ENCODE data around the gene TRMT61A. TPM values are rescaled to one million over a fixed set of nuclear protein-coding genes. Genes with fewer than 3 reads are reported as not detected.

TRMT61A gene
- total and polyA plus RNA-seq, 10 of the 15 experiments (the other 5 are each of a cell fraction or from before 2014, with no cell fraction given), result 0.11 to 21.9 (median 11.4) TPM

DNA sequence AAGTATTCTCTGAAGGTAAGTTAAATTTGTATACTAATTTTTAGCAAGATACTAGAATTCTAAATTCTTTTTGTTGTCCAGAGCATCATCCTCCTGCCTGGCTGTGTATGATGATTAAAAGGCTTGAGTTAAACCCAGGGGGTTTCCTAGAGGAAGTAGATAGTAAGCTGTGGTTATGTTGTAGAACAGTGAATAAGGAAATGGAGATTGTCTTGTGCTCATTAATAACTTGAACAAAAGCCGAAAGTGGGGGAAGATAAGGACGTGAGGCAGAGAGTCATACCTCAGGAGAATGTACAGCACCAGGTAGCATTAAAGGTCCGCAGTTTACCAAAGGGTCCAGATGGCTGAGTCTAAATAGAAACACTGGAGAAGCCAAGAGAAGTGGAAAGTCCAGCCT, 48.4 kb upstream of the TRMT61A start:
- Histone ChIP-seq H3K9ac (ENCODE audit: control insufficient read depth, insufficient read depth, low read length) (no peak overlapping the region), H3K27me3 (replicated peaks in 1 of 2; ENCODE audit: control insufficient read depth in 2 of 2, insufficient read depth in 2 of 2, low read length in 1 of 2) (no peaks in the 10 kb centered on the region), H3K79me2 (ENCODE audit: control insufficient read depth, insufficient read depth, low read length) (no peaks in the 10 kb centered on the region), H3K36me3 (ENCODE audit: control insufficient read depth in 2 of 2, insufficient read depth in 2 of 2, low read length in 1 of 2) (peaks cover 2 to 16% of the 10 kb centered on the region in 2 experiments), H2AFZ (ENCODE audit: control insufficient read depth, low read depth, low read length) (no peak overlapping the region), H3K27ac (ENCODE audit: control insufficient read depth, insufficient read depth) (peak overlapping the region; percentile 57), H3K9me3 (replicated peaks; ENCODE audit: control insufficient read depth, insufficient read depth, low read length) (no peaks in the 10 kb centered on the region), H3K4me2 (ENCODE audit: control insufficient read depth, insufficient read depth) (0 out of 2 replicates have a peak overlapping the region, but pooled peaks have one; percentile 27), H3K4me3 (no peak overlapping the region), H3K4me1 (ENCODE audit: control insufficient read depth, insufficient read depth, low read length) (peaks cover 9% of the 10 kb centered on the region), H4K20me1 (ENCODE audit: control insufficient read depth, insufficient read depth) (no peaks in the 10 kb centered on the region)
- ChIA-PET POLR2A (no interaction called here), SMC1A (ENCODE audit: uncharacterized antibody, unreplicated experiment) (interaction anchor here (1.0 kb wide), 1 partner anchor 88 kb away, joined by 7 read pairs; no protein-coding TSS in a partner anchor), CTCF (interaction anchor here (1.3 to 1.5 kb wide), 2 partner anchors 20 to 38 kb away, joined by 4 read pairs; no protein-coding TSS in a partner anchor), RAD21 (ENCODE audit: unreplicated experiment) (no interaction called here)
- DNase-seq (ENCODE audit: low read depth, low spot score) (peak; percentile 55), ATAC-seq (peak; percentile 98), FAIRE-seq (peak; percentile 81)
- in situ Hi-C loops (cut with MboI) (no loop called here), intact Hi-C loops (cut with micrococcal nuclease; ENCODE audit: unreplicated experiment) (no loop called here)
- WGBS (ENCODE audit: insufficient coverage, insufficient replicate concordance, low lambda C conversion rate, missing lambda C conversion rate), result 0% methylated on average over 3 of the region's 3 CpGs
- BruUV-seq (replicated peaks), result no TSS peak
- TF ChIP-seq IKZF1 (conservative IDR thresholded peaks at IDR 0.05) (0 out of 2 replicates have a peak, but pooled peaks have one; percentile 31), POLR2AphosphoS5 (IDR thresholded peaks at IDR 0.05; ENCODE audit: low read length) (no peak), RB1 (IDR thresholded peaks at IDR 0.05; ENCODE audit: borderline replicate concordance) (no peak), TARDBP (IDR thresholded peaks at IDR 0.05; ENCODE audit: borderline replicate concordance) (no peak), EGR1 (IDR thresholded peaks at IDR 0.05; ENCODE audit: borderline replicate concordance in 1 of 2, low read depth in 2 of 2, low read length in 2 of 2) (no peak), RBBP5 (conservative IDR thresholded peaks at IDR 0.05) (no peak), SP1 (IDR thresholded peaks at IDR 0.05; ENCODE audit: low read depth, low read length) (no peak), MTA2 (IDR thresholded peaks at IDR 0.05; ENCODE audit: low read depth) (peak; percentile 91), NR2C2 (IDR thresholded peaks at IDR 0.05; ENCODE audit: borderline replicate concordance, control insufficient read depth, insufficient read length, low read depth) (no peak), RCOR1 (conservative IDR thresholded peaks at IDR 0.05; ENCODE audit: low read depth, low read length) (no peak), BHLHE40 (IDR thresholded peaks at IDR 0.05; ENCODE audit: borderline replicate concordance in 1 of 2, low read depth in 2 of 2, low read length in 1 of 2) (no peak), SPI1 (IDR thresholded peaks at IDR 0.05; ENCODE audit: borderline replicate concordance, insufficient read depth, low read depth, low read length) (peak; percentile 83), BCL11A (IDR thresholded peaks at IDR 0.05; ENCODE audit: low read depth, low read length) (peak; percentile 72; the same call in 1 of the 2 replicates), GABPA (IDR thresholded peaks at IDR 0.05; ENCODE audit: low read depth) (no peak), CBX5 (IDR thresholded peaks at IDR 0.05; ENCODE audit: low read depth) (no peak), ESRRA (IDR thresholded peaks at IDR 0.05; ENCODE audit: low read length) (no peak), HDAC2 (IDR thresholded peaks at IDR 0.05) (no peak), GATAD2B (conservative IDR thresholded peaks at IDR 0.05; ENCODE audit: low read depth) (no peak)
- TF ChIP-seq, protein P1, sequence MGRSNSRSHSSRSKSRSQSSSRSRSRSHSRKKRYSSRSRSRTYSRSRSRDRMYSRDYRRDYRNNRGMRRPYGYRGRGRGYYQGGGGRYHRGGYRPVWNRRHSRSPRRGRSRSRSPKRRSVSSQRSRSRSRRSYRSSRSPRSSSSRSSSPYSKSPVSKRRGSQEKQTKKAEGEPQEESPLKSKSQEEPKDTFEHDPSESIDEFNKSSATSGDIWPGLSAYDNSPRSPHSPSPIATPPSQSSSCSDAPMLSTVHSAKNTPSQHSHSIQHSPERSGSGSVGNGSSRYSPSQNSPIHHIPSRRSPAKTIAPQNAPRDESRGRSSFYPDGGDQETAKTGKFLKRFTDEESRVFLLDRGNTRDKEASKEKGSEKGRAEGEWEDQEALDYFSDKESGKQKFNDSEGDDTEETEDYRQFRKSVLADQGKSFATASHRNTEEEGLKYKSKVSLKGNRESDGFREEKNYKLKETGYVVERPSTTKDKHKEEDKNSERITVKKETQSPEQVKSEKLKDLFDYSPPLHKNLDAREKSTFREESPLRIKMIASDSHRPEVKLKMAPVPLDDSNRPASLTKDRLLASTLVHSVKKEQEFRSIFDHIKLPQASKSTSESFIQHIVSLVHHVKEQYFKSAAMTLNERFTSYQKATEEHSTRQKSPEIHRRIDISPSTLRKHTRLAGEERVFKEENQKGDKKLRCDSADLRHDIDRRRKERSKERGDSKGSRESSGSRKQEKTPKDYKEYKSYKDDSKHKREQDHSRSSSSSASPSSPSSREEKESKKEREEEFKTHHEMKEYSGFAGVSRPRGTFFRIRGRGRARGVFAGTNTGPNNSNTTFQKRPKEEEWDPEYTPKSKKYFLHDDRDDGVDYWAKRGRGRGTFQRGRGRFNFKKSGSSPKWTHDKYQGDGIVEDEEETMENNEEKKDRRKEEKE (IDR thresholded peaks at IDR 0.05), result no peak
- TF ChIP-seq, protein P2, sequence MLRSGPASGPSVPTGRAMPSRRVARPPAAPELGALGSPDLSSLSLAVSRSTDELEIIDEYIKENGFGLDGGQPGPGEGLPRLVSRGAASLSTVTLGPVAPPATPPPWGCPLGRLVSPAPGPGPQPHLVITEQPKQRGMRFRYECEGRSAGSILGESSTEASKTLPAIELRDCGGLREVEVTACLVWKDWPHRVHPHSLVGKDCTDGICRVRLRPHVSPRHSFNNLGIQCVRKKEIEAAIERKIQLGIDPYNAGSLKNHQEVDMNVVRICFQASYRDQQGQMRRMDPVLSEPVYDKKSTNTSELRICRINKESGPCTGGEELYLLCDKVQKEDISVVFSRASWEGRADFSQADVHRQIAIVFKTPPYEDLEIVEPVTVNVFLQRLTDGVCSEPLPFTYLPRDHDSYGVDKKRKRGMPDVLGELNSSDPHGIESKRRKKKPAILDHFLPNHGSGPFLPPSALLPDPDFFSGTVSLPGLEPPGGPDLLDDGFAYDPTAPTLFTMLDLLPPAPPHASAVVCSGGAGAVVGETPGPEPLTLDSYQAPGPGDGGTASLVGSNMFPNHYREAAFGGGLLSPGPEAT (IDR thresholded peaks at IDR 0.05; ENCODE audit: low read depth), result peak; percentile 96
- TF ChIP-seq, protein P3, sequence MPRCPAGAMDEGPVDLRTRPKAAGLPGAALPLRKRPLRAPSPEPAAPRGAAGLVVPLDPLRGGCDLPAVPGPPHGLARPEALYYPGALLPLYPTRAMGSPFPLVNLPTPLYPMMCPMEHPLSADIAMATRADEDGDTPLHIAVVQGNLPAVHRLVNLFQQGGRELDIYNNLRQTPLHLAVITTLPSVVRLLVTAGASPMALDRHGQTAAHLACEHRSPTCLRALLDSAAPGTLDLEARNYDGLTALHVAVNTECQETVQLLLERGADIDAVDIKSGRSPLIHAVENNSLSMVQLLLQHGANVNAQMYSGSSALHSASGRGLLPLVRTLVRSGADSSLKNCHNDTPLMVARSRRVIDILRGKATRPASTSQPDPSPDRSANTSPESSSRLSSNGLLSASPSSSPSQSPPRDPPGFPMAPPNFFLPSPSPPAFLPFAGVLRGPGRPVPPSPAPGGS (IDR thresholded peaks at IDR 0.05; ENCODE audit: borderline replicate concordance, insufficient read depth, low read depth, low read length, poor library complexity, severe bottlenecking), result no peak
